Activated T-helper 1 cell treated with anti-CD3 and anti-CD28 coated beads, Interleukin-2, amount 50 U/mL, for 16 hours (primary cell): ENCODE results near the gene KDM6A.
"Not testable (repeated sequence)": the region's sequence is repeated elsewhere in the genome, so short reads cannot be mapped to it uniquely, and the experiment has no call there.

Experiments
- DNase-seq, 2 donors: peaks; one replicate each; pipeline ENCODE4 v3.0.0-alpha.2; 2020; ENCODE audit warnings: low read depth in 1 of 2, low spot score in 1 of 2

Gene KDM6A

GRCh38 chrX:44884944-44885343 is 12.0 kb downstream of the KDM6A start:
- DNase-seq = no peak

- DNase-seq = no peak
Observed at GRCh38 chrX:44889824-44890223, 16.8 kb downstream of the KDM6A start.

DNA sequence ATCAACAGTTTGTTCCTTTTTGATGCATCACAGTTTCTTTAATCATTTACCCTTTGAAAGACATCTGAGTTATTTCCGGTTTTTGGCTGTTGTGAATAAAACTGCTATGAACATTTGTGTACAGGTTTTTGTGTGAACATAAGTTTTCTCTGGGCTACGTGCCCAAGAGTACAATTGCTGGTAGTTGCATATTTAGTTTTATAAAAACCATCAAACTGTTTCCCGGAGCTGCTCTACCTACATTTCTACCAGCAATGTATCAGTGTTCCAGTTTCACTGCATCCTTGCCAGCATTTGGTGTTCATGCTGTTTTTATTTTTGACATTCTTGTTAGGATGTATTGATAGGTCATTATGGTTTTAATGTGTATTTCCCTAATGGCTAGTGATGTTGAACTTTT is 17.3 kb downstream of the KDM6A start:
- DNase-seq = no peak

GRCh38 chrX:44890687-44891086 is 17.7 kb downstream of the KDM6A start:
- DNase-seq = not testable (repeated sequence)

DNA sequence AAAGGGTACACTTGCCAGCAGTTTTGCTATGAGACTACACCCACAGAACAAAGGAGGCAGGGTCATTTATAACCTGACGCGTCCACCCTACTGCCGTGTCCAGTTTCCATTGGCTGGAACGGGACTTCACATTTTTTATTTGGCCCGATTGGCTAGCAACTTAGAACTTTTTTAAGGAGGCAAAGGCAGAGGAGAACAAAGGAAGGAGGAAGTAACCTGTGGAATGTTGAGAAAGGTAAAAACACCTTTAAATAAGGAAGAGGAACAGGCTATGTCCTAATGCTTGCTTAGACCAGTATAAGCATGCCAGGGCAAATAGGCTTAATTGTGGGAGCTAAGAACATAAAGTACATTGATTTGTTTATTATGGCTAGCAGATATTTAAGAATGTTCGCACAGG is 18.7 kb downstream of the KDM6A start:
- DNase-seq = no peak

- DNase-seq = no peak
Observed at GRCh38 chrX:44896876-44897186, 23.8 kb downstream of the KDM6A start.

DNA sequence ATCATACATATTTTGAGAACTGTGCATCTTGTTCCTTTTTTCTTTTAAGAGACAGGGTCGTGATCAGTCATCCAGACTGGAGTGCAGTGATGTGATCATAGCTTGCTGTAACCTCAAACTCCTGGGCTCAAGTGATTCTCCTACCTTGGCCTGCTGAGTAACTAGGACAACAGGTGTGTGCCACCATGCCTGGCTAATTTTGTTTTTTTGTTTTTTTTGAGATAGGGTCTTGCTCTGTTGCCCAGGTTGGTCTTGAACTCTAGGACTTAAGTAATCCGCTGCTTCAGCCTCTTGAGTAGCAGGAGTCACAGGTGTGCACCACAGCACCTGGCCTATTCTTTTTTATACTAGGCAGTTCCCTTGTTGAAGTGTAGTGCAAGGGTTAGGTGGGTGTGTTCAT is 24.6 kb downstream of the KDM6A start:
- DNase-seq = no peak

GRCh38 chrX:44898411-44899221 is 25.6 kb downstream of the KDM6A start:
- DNase-seq = no peak

GRCh38 chrX:44899946-44900345 is 27.0 kb downstream of the KDM6A start:
- DNase-seq = no peak

GRCh38 chrX:44903107-44903506 is 30.1 kb downstream of the KDM6A start:
- DNase-seq = no peak

GRCh38 chrX:44903830-44904530 is 31.0 kb downstream of the KDM6A start:
- DNase-seq = no peak

- no peak for DNase-seq
Observed at GRCh38 chrX:44904542-44905115, 31.6 kb downstream of the KDM6A start.

- DNase-seq = no peak
Observed at GRCh38 chrX:44906041-44906440, 33.1 kb downstream of the KDM6A start.

- DNase-seq = no peak
Observed at GRCh38 chrX:44906542-44906941, 33.6 kb downstream of the KDM6A start.

GRCh38 chrX:44908153-44908552 is 35.2 kb downstream of the KDM6A start:
- DNase-seq = no peak

GRCh38 chrX:44908827-44909226 is 35.8 kb downstream of the KDM6A start:
- no peak for DNase-seq

DNA sequence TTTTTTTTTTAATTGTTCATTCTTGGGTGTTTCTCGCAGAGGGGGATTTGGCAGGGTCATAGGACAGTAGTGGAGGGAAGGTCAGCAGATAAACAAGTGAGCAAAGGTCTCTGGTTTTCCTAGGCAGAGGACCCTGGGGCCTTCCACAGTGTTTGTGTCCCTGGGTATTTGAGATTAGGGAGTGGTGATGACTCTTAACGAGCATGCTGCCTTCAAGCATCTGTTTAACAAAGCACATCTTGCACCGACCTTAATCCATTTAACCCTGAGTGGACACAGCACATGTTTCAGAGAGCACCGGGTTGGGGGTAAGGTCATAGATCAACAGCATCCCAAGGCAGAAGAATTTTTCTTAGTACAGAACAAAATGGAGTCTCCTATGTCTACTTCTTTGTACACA is 37.5 kb downstream of the KDM6A start:
- DNase-seq = not testable (repeated sequence)

DNA sequence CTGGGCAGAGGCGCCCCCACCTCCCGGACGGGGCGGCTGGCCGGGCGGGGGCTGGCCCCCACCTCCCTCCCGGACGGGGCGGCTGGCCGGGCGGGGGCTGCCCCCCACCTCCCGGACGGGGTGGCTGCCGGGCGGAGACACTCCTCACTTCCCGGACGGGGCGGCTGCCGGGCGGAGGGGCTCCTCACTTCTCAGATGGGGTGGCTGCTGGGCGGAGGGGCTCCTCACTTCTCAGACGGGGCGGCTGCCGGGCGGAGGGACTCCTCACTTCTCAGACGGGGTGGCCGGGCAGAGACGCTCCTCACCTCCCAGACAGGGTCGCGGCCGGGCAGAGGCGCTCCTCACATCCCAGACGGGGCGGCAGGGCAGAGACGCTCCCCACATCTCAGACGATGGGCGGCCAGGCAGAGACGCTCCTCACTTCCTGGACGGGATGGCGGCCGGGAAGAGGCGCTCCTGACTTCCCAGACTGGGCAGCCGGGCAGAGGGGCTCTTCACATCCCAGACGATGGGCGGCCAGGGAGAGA is 38.1 kb downstream of the KDM6A start:
- not testable (repeated sequence) for DNase-seq

DNA sequence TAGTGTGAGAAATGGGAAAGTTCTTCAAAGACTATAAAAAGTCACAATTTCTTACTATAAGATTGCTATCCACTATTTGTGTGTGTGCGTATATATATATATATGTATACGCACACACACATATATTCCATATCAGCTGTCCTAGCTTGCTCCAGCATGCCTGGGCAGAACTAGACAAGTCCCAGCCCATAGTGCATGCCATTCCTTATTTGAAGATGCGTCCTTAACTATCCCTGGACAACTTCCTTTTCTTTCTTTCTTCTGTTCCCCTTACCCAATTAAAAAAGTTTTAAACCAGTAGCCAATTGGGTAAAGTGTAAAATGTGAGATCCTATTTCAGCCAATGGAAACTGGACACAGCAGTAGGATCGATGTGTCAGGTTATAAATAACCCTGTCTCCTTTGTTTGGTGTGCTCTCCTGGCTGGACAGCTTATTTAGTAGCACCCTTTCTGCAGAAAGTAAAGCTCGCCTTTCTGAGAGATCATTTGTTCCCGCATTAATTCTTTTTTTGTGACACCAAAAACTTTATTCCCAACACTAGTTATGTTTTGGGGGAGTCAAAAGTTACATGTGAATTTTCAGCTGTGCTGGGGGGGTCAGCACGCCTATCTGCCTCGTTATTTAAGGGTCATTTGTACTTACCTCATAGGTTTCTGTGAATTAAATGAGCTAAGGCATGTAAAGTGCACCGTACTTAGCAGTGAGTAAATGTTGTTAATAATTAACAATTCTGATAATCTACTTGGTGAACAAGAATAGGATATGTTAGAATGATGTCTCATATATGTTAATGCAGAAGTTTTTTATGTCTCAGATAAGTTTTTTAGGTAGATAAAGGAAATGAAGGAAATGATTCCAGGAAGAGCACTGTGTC is 40.9 kb downstream of the KDM6A start:
- no peak for DNase-seq

- DNase-seq = no peak
Observed at GRCh38 chrX:44914532-44915198, 41.7 kb downstream of the KDM6A start.
